Thymus (tissue), 11 donors: ENCODE data around the gene PSMB3. TPM values are rescaled to one million over a fixed set of nuclear protein-coding genes. Genes with fewer than 3 reads are reported as not detected.

ENCODE experiments used
- DNase-seq, 9 donors: peaks; one replicate each; pipeline ENCODE4 v3.0.0-alpha.2; 2013; ENCODE audit warnings: low spot score in 9 of 9, low read depth in 6 of 9, missing footprints in 1 of 9
- H3K27ac ChIP-seq, 2 donors: one replicate each; pipeline ENCODE4 v1.5.1; 2013; ENCODE audit warnings: control low read depth in 1 of 2, low read depth in 1 of 2, low read length in 1 of 2, mild to moderate bottlenecking in 1 of 2, moderate library complexity in 1 of 2
- H3K27me3 ChIP-seq, 2 donors: one replicate each; pipeline ENCODE4 v1.5.1; 2013; ENCODE audit warnings: low read length in 1 of 2; ENCODE audit not compliant: control insufficient read depth in 2 of 2, insufficient read depth in 1 of 2
- H3K36me3 ChIP-seq, 2 donors: one replicate each; pipeline ENCODE4 v1.5.1; 2013; ENCODE audit warnings: low read length in 1 of 2, mild to moderate bottlenecking in 1 of 2, moderate library complexity in 1 of 2; ENCODE audit not compliant: control insufficient read depth in 2 of 2, insufficient read depth in 2 of 2
- H3K4me1 ChIP-seq, 2 donors: one replicate each; pipeline ENCODE4 v1.5.1; 2013; ENCODE audit warnings: low read length in 2 of 2; ENCODE audit not compliant: control insufficient read depth in 2 of 2, insufficient read depth in 2 of 2
- H3K4me3 ChIP-seq, 2 donors: one replicate each; pipeline ENCODE4 v1.5.1; 2013; ENCODE audit warnings: low read length in 2 of 2, control low read depth in 1 of 2, mild to moderate bottlenecking in 1 of 2
- H3K9me3 ChIP-seq, 2 donors: one replicate each; pipeline ENCODE4 v1.5.1; 2013; ENCODE audit warnings: low read length in 1 of 2, mild to moderate bottlenecking in 1 of 2; ENCODE audit not compliant: control insufficient read depth in 2 of 2, insufficient read depth in 1 of 2
- WGBS: extraction: QIAGEN DNeasy Blood & Tissue Kit; methylation state at CpG from one replicate; pipeline ENCODE4 v1.1.7; 2013; 5-methylcytosine and 5-hydroxymethylcytosine counted together
- polyA plus RNA-seq: library from polyadenylated mRNA; stranded (reverse); fragments of 200-250 nt; gene quantifications from one replicate; pipeline ENCODE4 v1.2.3, GENCODE V29; 2013
- total RNA-seq: library from RNA; stranded (reverse); fragments of 120-200 nt; gene quantifications from one replicate; pipeline ENCODE4 v1.2.4, GENCODE V29; 2013
- donor health status: healthy.

Gene PSMB3
- total and polyA plus RNA-seq, 2 donors, result 206 to 432 TPM

GRCh38 chr17:38796451-38797157 is 44.1 kb downstream of the PSMB3 start:
- WGBS, result 93% methylated on average over 5 of the region's 5 CpGs
- Histone ChIP-seq H3K9me3 (no peaks in the 10 kb centered on the region), H3K27me3 (no peaks in the 10 kb centered on the region), H3K4me3 (no peak overlapping the region), H3K36me3 (peaks cover 9% of the 10 kb centered on the region in 2 donors), H3K27ac (no peak overlapping the region), H3K4me1 (peaks cover 12 to 26% of the 10 kb centered on the region in 2 donors)
- DNase-seq, result no peak

GRCh38 chr17:38797158-38797490 is 44.6 kb downstream of the PSMB3 start:
- WGBS, result 95% methylated on average over 5 of the region's 5 CpGs
- Histone ChIP-seq H3K27me3 (no peaks in the 10 kb centered on the region), H3K36me3 (peaks cover 14 to 15% of the 10 kb centered on the region in 2 donors), H3K4me1 (peaks cover 12 to 26% of the 10 kb centered on the region in 2 donors), H3K27ac (no peak overlapping the region), H3K4me3 (no peak overlapping the region), H3K9me3 (no peaks in the 10 kb centered on the region)
- DNase-seq, result no peak

GRCh38 chr17:38797828-38798227 is 45.3 kb downstream of the PSMB3 start:
- H3K27ac ChIP-seq, result peak overlapping the region in 1 of 2 donors; percentile 38
- WGBS, result 94% methylated on average over 6 of the region's 6 CpGs

GRCh38 chr17:38798614-38799500 is 46.3 kb downstream of the PSMB3 start:
- H3K9me3 ChIP-seq, result no peaks in the 10 kb centered on the region
- H3K36me3 ChIP-seq, result peaks cover 18 to 28% of the 10 kb centered on the region in 2 donors
- H3K27ac ChIP-seq, result peak overlapping the region; percentile 71 to 91
- H3K4me1 ChIP-seq, result peaks cover 12 to 26% of the 10 kb centered on the region in 2 donors
- H3K27me3 ChIP-seq, result no peaks in the 10 kb centered on the region
- H3K4me3 ChIP-seq, result peak overlapping the region; percentile 63 to 86
- peak in 8 of 9 donors; percentile 24 to 73 (median 38) for DNase-seq
- WGBS, result under 1% methylated on average over 53 of the region's 53 CpGs

More at GRCh38 chr17:38797828-38798227, 45.3 kb downstream of the PSMB3 start:
- Histone ChIP-seq H3K9me3 (no peaks in the 10 kb centered on the region), H3K36me3 (peaks cover 18 to 21% of the 10 kb centered on the region in 2 donors), H3K4me1 (peaks cover 12 to 26% of the 10 kb centered on the region in 2 donors), H3K4me3 (no peak overlapping the region), H3K27me3 (no peaks in the 10 kb centered on the region)
- DNase-seq, result no peak

- Histone ChIP-seq H3K27ac (peak within 1 kb of the TSS; percentile 83 to 93), H3K4me3 (peak within 1 kb of the TSS; percentile 84 to 86), H3K36me3 (peaks cover 19 to 34% of the 10 kb centered on the region in 2 donors), H3K27me3 (no peaks in the 10 kb centered on the region), H3K9me3 (no peaks in the 10 kb centered on the region), H3K4me1 (peaks cover 12 to 26% of the 10 kb centered on the region in 2 donors)
- DNase-seq, result peak; percentile 51 to 90 (median 77)
- under 1% methylated on average over 76 of the region's 76 CpGs for WGBS
Measured at GRCh38 chr17:38799501-38800236, 47.1 kb downstream of the PSMB3 start, which contains the start of gene PIP4K2B. Gene PIP4K2B, minus strand, starts transcription at chr17:38799556. Its CDS starts 132 bp downstream, at chr17:38799424.

- peaks cover 24 to 37% of the 10 kb centered on the region in 2 donors for H3K36me3 ChIP-seq
- peak overlapping the region; percentile 84 to 86 for H3K4me3 ChIP-seq
- peak overlapping the region in 1 of 2 donors; percentile 83 for H3K27ac ChIP-seq
- H3K27me3 ChIP-seq, result no peaks in the 10 kb centered on the region
- DNase-seq, result no peak
- whole genome bisulfite sequencing, result 28% methylated on average over 14 of the region's 14 CpGs
- H3K4me1 ChIP-seq, result peaks cover 12 to 26% of the 10 kb centered on the region in 2 donors
- no peaks in the 10 kb centered on the region for H3K9me3 ChIP-seq
Measured at GRCh38 chr17:38800237-38800760, 47.8 kb downstream of the PSMB3 start.

GRCh38 chr17:38809828-38810227 is 57.3 kb downstream of the PSMB3 start:
- no peaks in the 10 kb centered on the region for H3K9me3 ChIP-seq
- H3K4me1 ChIP-seq, result no peaks in the 10 kb centered on the region
- 98% methylated on average over 7 of the region's 7 CpGs for WGBS
- H3K27ac ChIP-seq, result no peak overlapping the region
- H3K27me3 ChIP-seq, result no peaks in the 10 kb centered on the region
- H3K36me3 ChIP-seq, result peaks cover 77 to 95% of the 10 kb centered on the region in 2 donors
- no peak for DNase-seq
- no peak overlapping the region for H3K4me3 ChIP-seq
